NCI-H146 treated with DMSO at 0.1 percent for 48 hours (cell line): ENCODE results near the gene ATP2A1.
A peak's percentile ranks its signal among the peaks of the same experiment; 100 is the strongest.
"Not testable (repeated sequence)": the region's sequence is repeated elsewhere in the genome, so short reads cannot be mapped to it uniquely, and the experiment has no call there.

ENCODE experiments used
- DNase-seq: peaks from one replicate; lab custom pipeline; 2025; ENCODE audit not compliant: unreplicated experiment; lab: John Stamatoyannopoulos, UW

ATP2A1 gene

GRCh38 chr16:28932339-28933141, 54.3 kb downstream of the ATP2A1 start:
- no peak for DNase-seq

- no peak for DNase-seq
These were observed 54.9 kb downstream of the ATP2A1 start for GRCh38 chr16:28933171-28933570.

GRCh38 chr16:28935346-28935745, 57.1 kb downstream of the ATP2A1 start:
- no peak for DNase-seq

GRCh38 chr16:28935924-28936783, 57.9 kb downstream of the ATP2A1 start:
- DNase-seq: peak; percentile 75

- DNase-seq: no peak
These were observed 58.5 kb downstream of the ATP2A1 start for GRCh38 chr16:28936784-28937155.

GRCh38 chr16:28937222-28937876, 59.1 kb downstream of the ATP2A1 start:
- no peak for DNase-seq

GRCh38 chr16:28938721-28939120, 60.4 kb downstream of the ATP2A1 start:
- DNase-seq: no peak

GRCh38 chr16:28939825-28940224, 61.5 kb downstream of the ATP2A1 start:
- not testable (repeated sequence) for DNase-seq

- no peak for DNase-seq
These were observed 65.0 kb downstream of the ATP2A1 start for GRCh38 chr16:28943281-28943680.

- DNase-seq: no peak
These were observed 68.4 kb downstream of the ATP2A1 start for GRCh38 chr16:28946681-28947080.

GRCh38 chr16:28950648-28951409, 72.5 kb downstream of the ATP2A1 start, which contains the start of gene NFATC2IP:
Gene NFATC2IP (plus strand): TSS chr16:28950937. CDS start chr16:28951012, 75 bp downstream.
- DNase-seq: peak; percentile 100

- DNase-seq: no peak
These were observed 73.2 kb downstream of the ATP2A1 start for GRCh38 chr16:28951410-28951943.
